Measurements from ENCODE around the gene SNW1.
"Not testable (repeated sequence)": the region's sequence is repeated elsewhere in the genome, so short reads cannot be mapped to it uniquely, and the experiment has no call there.

SNW1 gene

DNA sequence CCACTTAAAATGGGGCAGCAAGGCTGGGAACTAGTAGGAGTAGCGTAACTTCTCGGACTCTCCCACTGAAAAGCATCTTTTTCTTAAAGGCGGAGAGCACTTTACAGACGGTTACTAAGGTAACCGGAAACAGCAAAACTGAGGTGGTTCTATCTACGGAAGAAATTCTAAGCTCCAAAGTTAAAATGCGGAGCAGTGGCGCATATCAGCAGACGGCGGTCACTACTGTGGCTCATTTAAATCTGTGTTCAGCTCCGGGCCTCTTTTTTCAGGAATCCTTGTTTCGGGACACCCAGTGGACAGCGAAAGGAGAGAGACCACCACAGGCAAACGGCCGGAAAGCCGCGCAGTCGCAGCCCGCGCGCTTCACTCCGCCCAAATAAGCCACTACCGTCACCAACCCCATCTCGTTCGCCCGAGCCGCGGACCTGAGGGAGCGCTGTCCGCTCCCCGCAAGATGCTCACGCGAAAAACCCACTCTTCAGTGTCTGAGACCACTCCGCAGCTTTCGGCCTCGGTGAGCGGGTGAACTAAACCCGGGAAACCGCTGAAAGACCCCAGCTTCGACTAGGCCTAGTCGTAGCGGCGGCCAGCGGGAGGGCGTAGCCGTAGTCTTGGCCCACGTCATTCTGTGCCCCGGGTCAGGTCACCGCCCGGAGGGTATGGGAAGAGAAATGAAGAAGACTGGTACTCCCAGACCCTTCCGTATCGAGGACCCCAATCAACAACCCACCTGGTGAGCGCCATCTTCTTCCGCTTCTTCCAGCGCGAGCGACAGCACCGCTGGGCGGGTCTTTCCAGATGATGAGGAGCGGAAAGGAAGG is at the start of gene SNW1:
Gene SNW1, minus strand, starts transcription at position 776 of the 824 bp plus-strand sequence. Its CDS starts 29 bp downstream, at position 747.
- H3K9me3 Mint-ChIP-seq, result no peaks in the 10 kb centered on the region
- H3K27me3 Mint-ChIP-seq, result no peaks in the 10 kb centered on the region
- ATAC-seq (ENCODE audit: low read depth), result peak; percentile 89
- H3K4me1 Mint-ChIP-seq, result peaks cover 19% of the 10 kb centered on the region
- H3K4me3 Mint-ChIP-seq, result peak within 1 kb of the TSS; percentile 94
- H3K27ac Mint-ChIP-seq, result peak within 1 kb of the TSS; percentile 97
- peak; percentile 76 to 90 for DNase-seq (ENCODE audit: low spot score in 2 of 2)
- H3K36me3 Mint-ChIP-seq, result peaks cover 8% of the 10 kb centered on the region

DNA sequence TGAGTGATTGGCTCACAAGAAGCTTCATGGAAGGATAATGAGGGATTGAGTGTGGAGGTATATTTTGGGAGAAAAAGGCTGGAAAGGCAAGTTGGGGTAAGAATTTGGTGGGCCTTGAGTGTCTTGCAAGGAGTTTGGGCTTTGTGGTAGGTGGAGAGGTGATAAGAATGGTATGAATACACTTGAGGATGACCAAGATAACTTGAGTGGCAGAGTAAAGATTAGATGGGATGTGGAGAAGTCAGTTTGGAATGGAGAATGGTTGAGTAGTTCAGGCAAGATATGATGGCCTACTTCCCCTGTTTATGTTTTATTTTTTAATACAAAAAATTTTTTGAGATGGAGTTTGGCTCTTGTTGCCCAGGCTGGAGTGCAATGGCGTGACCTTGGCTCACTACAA is 48.1 kb upstream of the SNW1 start:
- H3K4me3 Mint-ChIP-seq, result no peak overlapping the region
- H3K27ac Mint-ChIP-seq, result no peak overlapping the region
- no peaks in the 10 kb centered on the region for H3K9me3 Mint-ChIP-seq
- no peak for ATAC-seq (ENCODE audit: low read depth)
- H3K36me3 Mint-ChIP-seq, result no peaks in the 10 kb centered on the region
- no peak for DNase-seq (ENCODE audit: low spot score in 2 of 2)
- H3K27me3 Mint-ChIP-seq, result no peaks in the 10 kb centered on the region
- H3K4me1 Mint-ChIP-seq, result peaks cover 4% of the 10 kb centered on the region

DNA sequence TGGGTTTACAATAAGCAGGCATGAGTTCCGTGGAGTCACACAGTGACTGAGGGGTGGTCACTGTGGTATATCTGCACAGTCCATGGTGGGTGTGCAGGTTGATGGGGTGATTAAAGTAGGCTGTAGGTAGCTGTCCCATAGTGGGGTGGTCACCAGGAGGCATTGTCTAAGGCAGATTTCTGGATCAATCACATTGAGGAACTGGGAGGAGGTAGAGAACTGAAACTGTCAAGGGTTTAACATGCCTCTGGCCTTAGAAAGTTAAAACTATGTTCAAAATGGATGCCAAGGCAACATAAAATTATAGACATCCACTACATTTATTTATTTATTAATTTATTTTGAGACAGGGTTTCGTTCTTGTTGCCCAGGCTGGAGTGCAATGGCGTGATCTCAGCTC is 47.3 kb upstream of the SNW1 start:
- no peak for ATAC-seq (ENCODE audit: low read depth)
- no peak for DNase-seq (ENCODE audit: low spot score in 2 of 2)
- H3K4me3 Mint-ChIP-seq, result no peak overlapping the region
- no peak overlapping the region for H3K27ac Mint-ChIP-seq
- no peaks in the 10 kb centered on the region for H3K36me3 Mint-ChIP-seq
- H3K27me3 Mint-ChIP-seq, result no peaks in the 10 kb centered on the region
- H3K4me1 Mint-ChIP-seq, result peaks cover 4% of the 10 kb centered on the region
- no peaks in the 10 kb centered on the region for H3K9me3 Mint-ChIP-seq

DNA sequence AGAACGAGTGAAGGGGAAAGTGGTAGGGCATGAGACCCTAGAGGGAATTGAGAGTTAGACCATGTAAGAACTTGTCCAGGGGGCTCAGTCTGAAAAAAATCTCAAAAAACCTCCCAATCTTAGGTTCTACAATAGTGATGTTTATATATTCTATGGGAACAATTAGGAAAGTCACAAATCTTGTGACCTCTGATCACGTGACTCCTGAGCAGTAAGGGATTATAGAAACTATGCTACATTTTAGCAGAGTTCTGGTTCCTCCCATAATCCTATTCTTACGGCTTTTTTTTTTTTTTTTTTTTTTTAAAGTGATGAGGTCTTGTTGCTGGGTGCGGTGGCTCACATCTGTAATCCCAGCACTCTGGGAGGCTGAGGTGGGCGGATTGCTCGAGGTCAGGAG is 44.8 kb upstream of the SNW1 start:
- no peaks in the 10 kb centered on the region for H3K9me3 Mint-ChIP-seq
- H3K4me1 Mint-ChIP-seq, result peaks cover 4% of the 10 kb centered on the region
- H3K36me3 Mint-ChIP-seq, result no peaks in the 10 kb centered on the region
- H3K27me3 Mint-ChIP-seq, result no peaks in the 10 kb centered on the region
- DNase-seq (ENCODE audit: low spot score in 2 of 2), result no peak
- no peak overlapping the region for H3K27ac Mint-ChIP-seq
- no peak overlapping the region for H3K4me3 Mint-ChIP-seq
- ATAC-seq (ENCODE audit: low read depth), result no peak

DNA sequence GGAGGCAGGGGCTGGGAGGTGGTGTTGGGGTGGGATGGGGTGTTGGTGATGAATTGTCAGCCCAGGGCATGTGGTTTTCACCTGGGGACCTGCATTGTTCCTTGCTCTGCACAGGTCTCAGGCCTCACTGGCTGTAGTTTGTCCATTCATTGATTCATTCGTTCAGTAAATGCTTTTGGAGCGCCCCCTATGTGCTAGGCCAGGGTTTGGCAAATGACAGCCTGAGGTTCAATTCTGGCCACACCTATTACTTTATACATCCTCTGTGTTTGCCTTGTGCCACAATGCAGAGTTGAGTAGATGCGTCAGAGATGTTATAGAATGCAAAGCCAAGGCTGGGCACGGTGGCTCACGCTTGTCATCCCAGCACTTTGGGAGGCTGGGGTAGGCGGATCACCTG is 43.6 kb upstream of the SNW1 start:
- Mint-ChIP-seq H3K27ac (no peak overlapping the region), H3K9me3 (no peaks in the 10 kb centered on the region), H3K27me3 (no peaks in the 10 kb centered on the region), H3K4me3 (no peak overlapping the region), H3K36me3 (no peaks in the 10 kb centered on the region), H3K4me1 (peaks cover 9% of the 10 kb centered on the region)
- ATAC-seq (ENCODE audit: low read depth) (no peak), DNase-seq (ENCODE audit: low spot score in 2 of 2) (no peak)

DNA sequence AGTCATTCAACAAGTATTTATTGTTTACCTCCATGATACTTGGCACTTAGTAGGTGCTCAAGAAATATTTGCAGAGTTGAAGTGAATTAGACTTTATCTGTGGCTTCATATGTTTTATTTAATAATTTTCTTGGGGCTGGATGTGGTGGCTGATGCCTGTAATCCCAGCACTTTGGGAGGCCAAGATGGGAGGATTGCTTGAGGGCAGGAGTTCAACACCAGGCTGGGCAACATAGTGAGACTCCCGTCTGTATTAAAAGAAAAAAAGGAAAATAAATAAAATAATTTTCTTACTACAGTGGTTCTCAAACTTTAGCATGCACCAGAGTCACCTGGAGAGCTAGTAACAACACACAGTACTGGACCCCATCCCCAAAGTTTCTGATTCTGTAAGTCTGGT is 39.9 kb upstream of the SNW1 start:
- Mint-ChIP-seq H3K27me3 (no peaks in the 10 kb centered on the region), H3K4me1 (peaks cover 7% of the 10 kb centered on the region), H3K9me3 (no peaks in the 10 kb centered on the region), H3K36me3 (no peaks in the 10 kb centered on the region), H3K4me3 (peak overlapping the region; percentile 87), H3K27ac (peak overlapping the region; percentile 89)
- ATAC-seq (ENCODE audit: low read depth) (no peak), DNase-seq (ENCODE audit: low spot score in 2 of 2) (no peak)

DNA sequence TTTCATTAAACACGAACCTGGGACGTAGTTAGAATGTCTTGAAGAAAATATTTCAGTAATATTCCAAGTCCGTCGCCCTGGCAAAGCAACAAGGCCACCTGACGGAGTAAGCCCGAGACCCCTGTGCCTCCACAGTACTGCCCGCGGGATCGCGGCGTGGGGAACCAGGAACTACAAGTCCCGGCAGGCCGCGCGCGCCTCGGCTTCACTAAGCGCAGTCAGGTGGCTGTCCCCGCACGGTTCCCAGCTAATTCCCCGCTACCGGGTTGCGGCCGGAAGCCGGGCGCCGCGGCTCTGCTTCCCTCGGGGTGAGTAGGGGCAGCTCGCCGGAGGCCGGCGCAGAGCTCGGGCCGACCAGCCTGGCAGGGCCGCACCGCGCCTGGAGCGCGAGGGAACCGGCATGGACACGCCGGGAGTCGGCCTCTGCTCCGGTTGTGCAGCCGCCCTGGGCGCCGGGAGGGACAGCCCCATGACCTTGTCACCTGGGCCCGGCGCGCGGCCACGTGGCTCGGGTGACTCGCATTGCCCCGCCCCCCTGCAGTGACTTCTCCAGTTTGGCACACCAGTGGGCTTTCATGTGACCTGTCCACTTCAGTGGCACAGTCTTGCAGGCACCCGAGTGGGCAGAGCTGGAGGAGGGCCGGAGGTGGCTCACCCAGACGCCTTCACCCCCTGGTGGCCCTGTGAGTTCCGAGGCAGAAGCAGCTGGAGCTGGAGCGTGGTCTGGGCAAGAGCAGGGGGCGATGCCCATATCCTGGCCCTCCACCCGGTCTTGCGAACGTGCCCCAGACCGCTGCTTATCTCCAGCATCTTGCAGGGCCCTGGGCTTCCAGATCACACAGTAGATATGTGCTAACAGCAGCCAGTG is 39.1 kb upstream of the SNW1 start, which contains the start of gene ADCK1:
Gene ADCK1, plus strand, starts transcription at position 247 of the 868 bp plus-strand sequence. CDS start 18,870 bp downstream, outside the sequence.
- peaks cover 7% of the 10 kb centered on the region for H3K4me1 Mint-ChIP-seq
- DNase-seq (ENCODE audit: low spot score in 2 of 2) (peak; percentile 72 to 86), ATAC-seq (ENCODE audit: low read depth) (peak; percentile 89)
- no peaks in the 10 kb centered on the region for H3K27me3 Mint-ChIP-seq
- peak within 1 kb of the TSS; percentile 87 for H3K4me3 Mint-ChIP-seq
- H3K9me3 Mint-ChIP-seq, result no peaks in the 10 kb centered on the region
- H3K27ac Mint-ChIP-seq, result peak within 1 kb of the TSS; percentile 89
- no peaks in the 10 kb centered on the region for H3K36me3 Mint-ChIP-seq

DNA sequence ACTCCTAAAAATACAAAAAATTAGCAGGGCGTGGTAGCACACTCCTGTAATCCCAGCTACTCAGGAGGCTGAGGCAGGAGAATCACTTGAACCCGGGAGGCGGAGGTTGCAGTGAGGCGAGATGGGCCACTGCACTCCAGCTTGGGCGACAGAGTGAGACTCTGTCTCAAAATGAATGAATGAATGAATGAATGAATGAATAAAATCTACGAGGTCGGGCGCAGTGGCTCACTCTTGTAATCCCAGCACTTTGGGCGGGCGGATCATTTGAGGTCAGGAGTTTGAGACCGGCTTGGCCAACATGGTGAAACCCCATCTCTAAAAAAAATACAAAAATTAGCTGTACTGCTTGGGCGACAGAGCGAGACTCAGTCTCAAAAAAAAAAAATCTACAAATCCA is 38.5 kb upstream of the SNW1 start:
- not testable (repeated sequence) for H3K9me3 Mint-ChIP-seq; H3K27me3 Mint-ChIP-seq; H3K36me3 Mint-ChIP-seq; DNase-seq (ENCODE audit: low spot score in 2 of 2); ATAC-seq (ENCODE audit: low read depth); H3K4me1 Mint-ChIP-seq
- peak overlapping the region; percentile 87 for H3K4me3 Mint-ChIP-seq
- H3K27ac Mint-ChIP-seq, result peak overlapping the region; percentile 89

DNA sequence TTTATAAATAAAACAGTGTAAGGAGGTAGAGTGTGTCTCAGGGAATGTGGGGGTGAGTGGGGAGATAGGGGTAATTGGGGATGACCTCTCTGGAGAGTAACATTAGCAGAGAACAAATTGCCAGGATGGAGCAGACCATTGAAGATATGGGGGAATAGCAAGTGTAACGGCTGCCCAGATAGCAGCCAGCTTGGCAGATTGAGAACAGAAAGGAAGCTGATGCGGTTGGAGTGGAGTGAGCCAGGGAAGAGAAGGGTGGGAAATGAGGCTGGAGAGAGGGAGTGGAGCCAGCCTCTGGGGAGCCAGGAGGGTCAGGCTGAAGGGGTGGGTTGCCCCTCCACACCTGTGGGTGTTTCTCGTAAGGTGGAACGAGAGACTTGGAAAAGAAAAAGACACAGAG is 33.4 kb upstream of the SNW1 start:
- no peak for ATAC-seq (ENCODE audit: low read depth)
- Mint-ChIP-seq H3K9me3 (no peaks in the 10 kb centered on the region), H3K36me3 (no peaks in the 10 kb centered on the region), H3K4me1 (no peaks in the 10 kb centered on the region), H3K27me3 (peaks cover 6% of the 10 kb centered on the region), H3K4me3 (no peak overlapping the region), H3K27ac (no peak overlapping the region)
- DNase-seq (ENCODE audit: low spot score in 2 of 2), result no peak

DNA sequence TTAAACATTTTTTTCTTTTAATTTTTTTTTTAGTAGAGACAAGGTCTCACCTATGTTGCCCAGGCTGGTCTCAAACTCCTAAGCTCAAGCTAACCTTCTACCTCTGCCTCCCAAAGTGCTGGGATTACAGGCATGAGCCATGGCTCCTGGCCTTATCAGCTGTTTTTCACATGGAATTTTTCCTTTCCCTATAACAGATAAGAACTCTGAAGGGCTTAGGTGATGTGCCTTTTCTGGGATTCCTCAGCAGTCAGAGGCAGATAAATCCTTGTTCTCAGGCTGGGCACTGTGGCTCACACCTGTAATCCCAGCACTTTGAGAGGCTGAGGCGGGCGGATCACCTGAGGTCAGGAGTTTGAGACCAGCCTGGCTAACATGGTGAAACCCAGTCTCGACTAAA is 32.3 kb upstream of the SNW1 start:
- H3K4me3 Mint-ChIP-seq; H3K36me3 Mint-ChIP-seq; DNase-seq (ENCODE audit: low spot score in 2 of 2): not testable (repeated sequence)

DNA sequence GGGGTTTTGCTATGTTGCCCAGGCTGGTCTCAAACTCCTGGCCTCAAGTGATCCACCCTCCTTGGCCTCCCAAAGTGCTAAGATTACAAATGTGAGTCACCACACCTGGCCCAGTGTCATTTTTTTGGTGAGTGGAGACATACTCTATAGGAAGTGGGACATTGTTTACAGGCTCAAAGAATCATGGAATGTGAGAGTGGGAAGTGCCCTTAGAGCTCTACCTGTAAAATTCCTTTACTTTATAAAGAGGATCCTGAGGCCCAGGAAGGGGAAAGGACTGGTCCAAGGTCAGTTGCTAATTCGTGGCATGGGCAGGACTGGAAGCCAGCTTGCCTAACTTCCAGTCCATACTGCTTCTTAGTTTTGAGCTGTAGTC is 30.3 kb upstream of the SNW1 start:
- no peak for ATAC-seq (ENCODE audit: low read depth)
- Mint-ChIP-seq H3K36me3 (no peaks in the 10 kb centered on the region), H3K4me1 (no peaks in the 10 kb centered on the region), H3K9me3 (no peaks in the 10 kb centered on the region), H3K4me3 (no peak overlapping the region), H3K27ac (no peak overlapping the region), H3K27me3 (peaks cover 6% of the 10 kb centered on the region)
- no peak for DNase-seq (ENCODE audit: low spot score in 2 of 2)

More for the DNA sequence above, 32.3 kb upstream of the SNW1 start:
- not testable (repeated sequence) for H3K4me1 Mint-ChIP-seq; H3K27ac Mint-ChIP-seq; H3K9me3 Mint-ChIP-seq; H3K27me3 Mint-ChIP-seq; ATAC-seq (ENCODE audit: low read depth)

DNA sequence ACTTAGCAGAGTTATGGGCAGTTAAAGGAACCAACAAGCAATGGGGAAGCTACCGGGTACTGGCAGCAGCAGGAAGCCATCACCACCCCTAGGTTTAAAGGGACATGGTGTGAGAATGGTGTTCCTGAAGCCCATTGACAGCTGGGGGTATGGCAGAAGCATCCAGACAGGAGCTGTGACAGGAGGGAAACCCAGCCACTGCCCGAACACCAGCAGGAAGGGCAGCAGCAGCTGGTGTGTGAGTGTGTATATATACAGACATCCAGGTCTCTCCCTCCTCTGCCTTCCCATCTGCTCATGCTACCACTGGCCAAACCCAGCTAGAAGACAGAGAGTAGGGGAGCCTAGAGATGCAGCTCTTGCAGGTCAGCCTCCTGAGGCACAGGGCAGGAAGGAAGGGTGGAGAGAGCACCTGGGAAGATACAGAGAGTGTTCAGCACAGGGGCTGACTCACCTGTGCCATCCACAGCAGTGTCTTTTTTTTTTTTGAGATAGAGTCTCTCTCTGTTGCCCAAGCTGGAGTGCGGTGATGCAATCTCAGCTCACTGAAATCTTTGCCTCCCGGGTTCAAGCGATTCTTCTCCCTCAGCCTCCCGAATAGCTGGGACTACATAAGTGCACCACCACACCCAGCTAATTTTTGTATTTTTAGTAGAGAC is 29.7 kb upstream of the SNW1 start:
- no peak for DNase-seq (ENCODE audit: low spot score in 2 of 2)
- Mint-ChIP-seq H3K27me3 (peaks cover 6% of the 10 kb centered on the region), H3K27ac (no peak overlapping the region), H3K36me3 (no peaks in the 10 kb centered on the region), H3K9me3 (no peaks in the 10 kb centered on the region), H3K4me1 (no peaks in the 10 kb centered on the region), H3K4me3 (no peak overlapping the region)
- no peak for ATAC-seq (ENCODE audit: low read depth)

DNA sequence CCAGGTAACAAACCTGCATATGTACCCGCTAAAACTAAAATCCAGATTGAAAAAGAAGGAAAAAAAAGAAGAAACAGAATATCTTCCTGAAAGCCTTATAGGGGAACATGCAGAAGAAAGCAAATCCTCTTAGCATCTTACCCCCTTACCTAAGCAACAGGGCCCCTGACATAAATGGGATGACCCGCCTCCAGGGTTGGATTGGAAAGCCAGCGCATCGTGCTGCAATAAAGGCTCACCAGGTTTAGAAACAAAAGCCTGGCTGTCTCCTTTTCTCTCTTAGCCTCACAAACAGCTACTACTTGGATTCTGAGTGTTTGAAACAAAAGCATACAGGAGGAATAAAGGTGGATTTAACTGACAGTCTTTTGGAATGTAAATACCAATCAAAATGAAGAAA is 25.2 kb upstream of the SNW1 start:
- peaks cover 2% of the 10 kb centered on the region for H3K36me3 Mint-ChIP-seq
- no peak overlapping the region for H3K4me3 Mint-ChIP-seq
- H3K9me3 Mint-ChIP-seq, result no peaks in the 10 kb centered on the region
- no peak overlapping the region for H3K27ac Mint-ChIP-seq
- peaks cover 6% of the 10 kb centered on the region for H3K27me3 Mint-ChIP-seq
- DNase-seq (ENCODE audit: low spot score in 2 of 2), result no peak
- H3K4me1 Mint-ChIP-seq, result no peaks in the 10 kb centered on the region
- ATAC-seq (ENCODE audit: low read depth), result no peak

DNA sequence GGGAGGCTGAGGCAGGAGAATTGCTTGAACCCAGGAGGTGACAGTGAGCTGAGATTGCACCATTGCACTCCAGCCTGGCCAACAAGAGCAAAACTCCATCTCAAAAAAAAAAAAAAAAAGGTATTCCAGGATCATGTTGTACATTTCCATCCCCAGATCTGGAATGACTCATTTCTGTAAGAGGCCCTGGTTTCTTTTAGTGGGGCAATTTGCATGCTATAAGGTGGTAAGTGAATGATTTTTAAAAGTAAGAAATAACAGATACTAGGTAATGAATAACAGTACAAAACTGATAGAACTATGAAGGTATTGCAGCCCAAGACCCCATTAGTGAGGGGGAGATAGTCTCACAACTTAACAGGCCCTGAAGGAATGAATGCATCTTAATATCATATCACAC is 21.2 kb upstream of the SNW1 start:
- Mint-ChIP-seq H3K4me1 (no peaks in the 10 kb centered on the region), H3K27ac (no peak overlapping the region), H3K36me3 (peaks cover 2% of the 10 kb centered on the region), H3K27me3 (no peaks in the 10 kb centered on the region), H3K9me3 (no peaks in the 10 kb centered on the region), H3K4me3 (no peak overlapping the region)
- no peak for ATAC-seq (ENCODE audit: low read depth)
- no peak for DNase-seq (ENCODE audit: low spot score in 2 of 2)
